NCI-H526 (cell line): ENCODE results near the gene MPRIP.
A peak's percentile ranks its signal among the peaks of the same experiment; 100 is the strongest.
"Not testable (repeated sequence)": the region's sequence is repeated elsewhere in the genome, so short reads cannot be mapped to it uniquely, and the experiment has no call there.

ENCODE experiments used
- DNase-seq, 2 experiments: peaks; one replicate each; lab custom pipeline; 2025; lab: John Stamatoyannopoulos, UW

MPRIP gene

GRCh38 chr17:17147821-17148220 is 105.6 kb downstream of the MPRIP start:
- no peak for DNase-seq

GRCh38 chr17:17149520-17150447 is 107.5 kb downstream of the MPRIP start:
- no peak for DNase-seq

- DNase-seq: no peak
Observed at GRCh38 chr17:17150448-17150800, 108.2 kb downstream of the MPRIP start.

- DNase-seq: no peak
Observed at GRCh38 chr17:17151055-17151454, 108.8 kb downstream of the MPRIP start.

- no peak for DNase-seq
Observed at GRCh38 chr17:17151541-17151940, 109.3 kb downstream of the MPRIP start.

- DNase-seq: no peak
Observed at GRCh38 chr17:17151962-17152361, 109.7 kb downstream of the MPRIP start.

GRCh38 chr17:17152385-17152784 is 110.1 kb downstream of the MPRIP start:
- no peak for DNase-seq

- DNase-seq: no peak
Observed at GRCh38 chr17:17153071-17153470, 110.8 kb downstream of the MPRIP start.

- DNase-seq: no peak
Observed at GRCh38 chr17:17153709-17154108, 111.5 kb downstream of the MPRIP start.

GRCh38 chr17:17154556-17154955 is 112.3 kb downstream of the MPRIP start:
- DNase-seq: no peak

GRCh38 chr17:17154981-17155380 is 112.7 kb downstream of the MPRIP start:
- DNase-seq: no peak

GRCh38 chr17:17155568-17155967 is 113.3 kb downstream of the MPRIP start:
- peak; percentile 11 to 18 for DNase-seq

- DNase-seq: peak; percentile 35 to 75
Observed at GRCh38 chr17:17156107-17156506, 113.8 kb downstream of the MPRIP start.

- no peak for DNase-seq
Observed at GRCh38 chr17:17156511-17156910, 114.3 kb downstream of the MPRIP start.

- no peak for DNase-seq
Observed at GRCh38 chr17:17157041-17157440, 114.8 kb downstream of the MPRIP start.

GRCh38 chr17:17158506-17158905 is 116.2 kb downstream of the MPRIP start:
- not testable (repeated sequence) for DNase-seq

- no peak for DNase-seq
Observed at GRCh38 chr17:17159571-17159970, 117.3 kb downstream of the MPRIP start.

GRCh38 chr17:17161121-17161520 is 118.9 kb downstream of the MPRIP start:
- DNase-seq: peak in 1 of 2 experiments; percentile 40

- no peak for DNase-seq
Observed at GRCh38 chr17:17161759-17162158, 119.5 kb downstream of the MPRIP start.

- DNase-seq: no peak
Observed at GRCh38 chr17:17164156-17164555, 121.9 kb downstream of the MPRIP start.

GRCh38 chr17:17164676-17165075 is 122.4 kb downstream of the MPRIP start:
- no peak for DNase-seq

GRCh38 chr17:17165666-17166308 is 123.5 kb downstream of the MPRIP start:
- DNase-seq: no peak

GRCh38 chr17:17166446-17166845 is 124.2 kb downstream of the MPRIP start:
- no peak for DNase-seq
